Measurements from ENCODE around the gene KRTAP2-1.
"Not testable (repeated sequence)": the region's sequence is repeated elsewhere in the genome, so short reads cannot be mapped to it uniquely, and the experiment has no call there.

The KRTAP2-1 gene

DNA sequence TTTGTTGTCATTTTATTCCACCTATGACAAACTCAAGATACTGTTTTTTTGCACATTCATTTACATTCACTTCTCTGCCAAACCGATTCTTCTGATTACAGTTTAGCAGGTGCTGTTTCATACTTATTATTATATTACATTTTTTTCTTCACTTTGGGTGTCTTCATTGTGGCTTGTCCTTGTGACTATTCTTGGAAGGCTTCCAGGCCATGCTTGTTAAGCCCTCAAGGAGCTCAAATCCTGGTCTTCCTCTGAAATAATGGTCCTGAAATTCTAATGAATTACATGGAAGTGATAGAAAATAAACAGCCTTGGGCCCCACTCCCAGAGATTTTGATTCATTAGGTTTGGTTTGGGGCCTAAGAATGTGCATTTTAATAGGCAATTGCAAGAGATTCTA, 17.2 kb upstream of the KRTAP2-1 start:
- Histone ChIP-seq H3K4me3 (ENCODE audit: low read length) (no peak overlapping the region), H4K20me1 (ENCODE audit: insufficient read depth, low read length) (no peaks in the 10 kb centered on the region), H3K79me2 (ENCODE audit: low read length) (no peaks in the 10 kb centered on the region), H3K4me1 (ENCODE audit: low read length) (no peaks in the 10 kb centered on the region), H2AFZ (ENCODE audit: low read depth, low read length) (no peak overlapping the region), H3K9ac (ENCODE audit: low read length) (no peak overlapping the region), H3K36me3 (replicated peaks; ENCODE audit: low read depth, low read length) (no peaks in the 10 kb centered on the region), H3K4me2 (ENCODE audit: low read length) (no peak overlapping the region), H3K27me3 (ENCODE audit: low read depth, low read length) (peaks cover 23% of the 10 kb centered on the region), H3K27ac (ENCODE audit: low read length) (no peak overlapping the region), H3K9me3 (ENCODE audit: insufficient read depth, low read length) (no peaks in the 10 kb centered on the region)
- TF ChIP-seq, protein P1, sequence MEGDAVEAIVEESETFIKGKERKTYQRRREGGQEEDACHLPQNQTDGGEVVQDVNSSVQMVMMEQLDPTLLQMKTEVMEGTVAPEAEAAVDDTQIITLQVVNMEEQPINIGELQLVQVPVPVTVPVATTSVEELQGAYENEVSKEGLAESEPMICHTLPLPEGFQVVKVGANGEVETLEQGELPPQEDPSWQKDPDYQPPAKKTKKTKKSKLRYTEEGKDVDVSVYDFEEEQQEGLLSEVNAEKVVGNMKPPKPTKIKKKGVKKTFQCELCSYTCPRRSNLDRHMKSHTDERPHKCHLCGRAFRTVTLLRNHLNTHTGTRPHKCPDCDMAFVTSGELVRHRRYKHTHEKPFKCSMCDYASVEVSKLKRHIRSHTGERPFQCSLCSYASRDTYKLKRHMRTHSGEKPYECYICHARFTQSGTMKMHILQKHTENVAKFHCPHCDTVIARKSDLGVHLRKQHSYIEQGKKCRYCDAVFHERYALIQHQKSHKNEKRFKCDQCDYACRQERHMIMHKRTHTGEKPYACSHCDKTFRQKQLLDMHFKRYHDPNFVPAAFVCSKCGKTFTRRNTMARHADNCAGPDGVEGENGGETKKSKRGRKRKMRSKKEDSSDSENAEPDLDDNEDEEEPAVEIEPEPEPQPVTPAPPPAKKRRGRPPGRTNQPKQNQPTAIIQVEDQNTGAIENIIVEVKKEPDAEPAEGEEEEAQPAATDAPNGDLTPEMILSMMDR (IDR thresholded peaks at IDR 0.05; ENCODE audit: low read depth, low read length): no peak
- TF ChIP-seq EZH2phosphoT487 (IDR thresholded peaks at IDR 0.05; ENCODE audit: low read depth): no peak

- no peak overlapping the region for H3K4me3 ChIP-seq (ENCODE audit: low read length)
- no peak for TF ChIP-seq EZH2phosphoT487 (IDR thresholded peaks at IDR 0.05; ENCODE audit: low read depth)
- TF ChIP-seq, protein P1 (IDR thresholded peaks at IDR 0.05; ENCODE audit: low read depth, low read length): no peak
- no peak overlapping the region for H2AFZ ChIP-seq (ENCODE audit: low read depth, low read length)
- no peak overlapping the region for H3K9ac ChIP-seq (ENCODE audit: low read length)
- no peak overlapping the region for H3K4me2 ChIP-seq (ENCODE audit: low read length)
- no peaks in the 10 kb centered on the region for H3K9me3 ChIP-seq (ENCODE audit: insufficient read depth, low read length)
- no peak overlapping the region for H3K27ac ChIP-seq (ENCODE audit: low read length)
- H3K36me3 ChIP-seq (replicated peaks; ENCODE audit: low read depth, low read length): no peaks in the 10 kb centered on the region
- H3K79me2 ChIP-seq (ENCODE audit: low read length): no peaks in the 10 kb centered on the region
- H3K4me1 ChIP-seq (ENCODE audit: low read length): no peaks in the 10 kb centered on the region
- no peaks in the 10 kb centered on the region for H4K20me1 ChIP-seq (ENCODE audit: insufficient read depth, low read length)
- peaks cover 23% of the 10 kb centered on the region for H3K27me3 ChIP-seq (ENCODE audit: low read depth, low read length)
Measured at GRCh38 chr17:41063449-41063848, 16.3 kb upstream of the KRTAP2-1 start.

GRCh38 chr17:41061964-41062363, 14.8 kb upstream of the KRTAP2-1 start:
- Histone ChIP-seq H4K20me1 (ENCODE audit: insufficient read depth, low read length) (no peaks in the 10 kb centered on the region), H3K9me3 (ENCODE audit: insufficient read depth, low read length) (no peaks in the 10 kb centered on the region), H3K27ac (ENCODE audit: low read length) (no peak overlapping the region), H3K4me1 (ENCODE audit: low read length) (no peaks in the 10 kb centered on the region), H3K4me3 (ENCODE audit: low read length) (no peak overlapping the region), H3K36me3 (replicated peaks; ENCODE audit: low read depth, low read length) (no peaks in the 10 kb centered on the region), H3K79me2 (ENCODE audit: low read length) (no peaks in the 10 kb centered on the region), H2AFZ (ENCODE audit: low read depth, low read length) (no peak overlapping the region), H3K4me2 (ENCODE audit: low read length) (no peak overlapping the region), H3K9ac (ENCODE audit: low read length) (no peak overlapping the region), H3K27me3 (ENCODE audit: low read depth, low read length) (peaks cover 23% of the 10 kb centered on the region)
- TF ChIP-seq EZH2phosphoT487 (IDR thresholded peaks at IDR 0.05; ENCODE audit: low read depth): no peak

- H3K36me3 ChIP-seq (replicated peaks; ENCODE audit: low read depth, low read length): no peaks in the 10 kb centered on the region
- H3K4me3 ChIP-seq (ENCODE audit: low read length): no peak within 1 kb of the TSS
- H2AFZ ChIP-seq (ENCODE audit: low read depth, low read length): no peak within 1 kb of the TSS
- no peak within 1 kb of the TSS for H3K27ac ChIP-seq (ENCODE audit: low read length)
- no peaks in the 10 kb centered on the region for H3K9me3 ChIP-seq (ENCODE audit: insufficient read depth, low read length)
- no peaks in the 10 kb centered on the region for H3K4me1 ChIP-seq (ENCODE audit: low read length)
- TF ChIP-seq, protein P1 (IDR thresholded peaks at IDR 0.05; ENCODE audit: low read depth, low read length): no peak
- TF ChIP-seq EZH2phosphoT487 (IDR thresholded peaks at IDR 0.05; ENCODE audit: low read depth): no peak
- no peaks in the 10 kb centered on the region for H3K79me2 ChIP-seq (ENCODE audit: low read length)
- H3K27me3 ChIP-seq (ENCODE audit: low read depth, low read length): peaks cover 23% of the 10 kb centered on the region
- H4K20me1 ChIP-seq (ENCODE audit: insufficient read depth, low read length): no peaks in the 10 kb centered on the region
- H3K9ac ChIP-seq (ENCODE audit: low read length): no peak within 1 kb of the TSS
- no peak within 1 kb of the TSS for H3K4me2 ChIP-seq (ENCODE audit: low read length)
Measured at GRCh38 chr17:41060052-41060604, 13.0 kb upstream of the KRTAP2-1 start, which contains the start of gene KRTAP2-3. TSS of gene KRTAP2-3 (minus strand) at chr17:41060114. CDS start at chr17:41060050, 64 bp downstream.

GRCh38 chr17:41059276-41060051, 12.3 kb upstream of the KRTAP2-1 start:
- not testable (repeated sequence) for H3K4me2 ChIP-seq (ENCODE audit: low read length); H3K27ac ChIP-seq (ENCODE audit: low read length); H3K9ac ChIP-seq (ENCODE audit: low read length); H3K36me3 ChIP-seq (replicated peaks; ENCODE audit: low read depth, low read length); H3K9me3 ChIP-seq (ENCODE audit: insufficient read depth, low read length); H3K4me1 ChIP-seq (ENCODE audit: low read length); H4K20me1 ChIP-seq (ENCODE audit: insufficient read depth, low read length); H2AFZ ChIP-seq (ENCODE audit: low read depth, low read length); H3K79me2 ChIP-seq (ENCODE audit: low read length); H3K4me3 ChIP-seq (ENCODE audit: low read length)
- H3K27me3 ChIP-seq (ENCODE audit: low read depth, low read length): peaks cover 23% of the 10 kb centered on the region

Measured in OCI-LY3 (cell line).